CMK (cell line): ENCODE measurements around the gene CMSS1.
A peak's percentile ranks its signal among the peaks of the same experiment; 100 is the strongest.

Experiments used
- DNase-seq: peaks from one replicate; pipeline ENCODE4 v3.0.0-alpha.2; 2010; ENCODE audit warnings: low read depth

Gene CMSS1

DNA sequence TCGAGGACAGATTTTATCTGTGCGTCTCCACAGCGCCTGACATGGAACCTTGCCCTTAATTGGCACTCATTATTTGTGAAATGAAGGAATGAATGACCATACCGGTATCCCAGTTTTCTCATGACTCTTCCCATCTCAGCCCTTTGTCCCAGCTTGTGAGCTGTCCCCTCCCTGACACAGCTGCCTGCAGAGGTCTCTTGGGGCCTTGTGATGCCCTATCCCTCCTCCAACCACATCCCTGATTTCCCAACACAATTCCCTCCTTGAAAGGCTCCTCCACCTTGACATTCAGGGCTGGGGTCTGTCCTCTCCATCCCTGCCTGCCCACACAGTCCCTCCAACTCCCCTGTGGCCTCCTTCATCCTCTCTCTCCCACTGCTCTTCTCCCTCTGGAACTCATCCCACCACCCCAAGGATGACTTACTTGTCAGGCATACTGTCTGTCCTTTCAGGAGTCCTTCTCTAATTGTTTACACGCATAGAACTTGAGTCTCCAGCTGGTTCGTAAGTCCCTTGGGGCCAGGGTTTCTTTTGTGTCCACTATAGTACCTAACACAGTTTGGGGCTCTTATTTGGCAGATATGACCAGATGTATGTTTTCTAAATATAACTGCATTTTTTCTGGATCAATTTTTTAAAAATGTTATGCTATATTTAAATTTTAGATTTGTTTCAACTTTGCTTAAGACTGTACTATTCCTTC lies 332.2 kb downstream of the CMSS1 start:
- DNase-seq, result no peak

DNA sequence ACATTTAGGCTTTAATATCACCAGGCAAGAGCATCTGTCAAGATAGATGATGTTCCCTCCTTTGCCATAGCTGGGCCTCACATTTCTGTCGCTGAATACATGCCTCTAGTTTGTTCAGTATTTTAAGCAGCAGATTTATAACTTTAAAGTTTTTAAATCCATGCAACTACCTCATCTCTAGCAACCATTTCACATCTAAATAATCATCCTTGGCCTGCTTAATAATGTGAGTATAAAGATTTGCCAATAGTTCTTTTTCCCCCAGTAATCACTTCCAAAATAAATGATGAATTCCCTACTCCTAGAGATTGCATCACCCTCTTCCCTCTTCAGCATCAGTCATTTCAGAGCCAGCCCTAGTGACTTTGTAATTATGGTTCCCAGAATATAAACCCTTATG lies 332.8 kb downstream of the CMSS1 start:
- no peak for DNase-seq

DNA sequence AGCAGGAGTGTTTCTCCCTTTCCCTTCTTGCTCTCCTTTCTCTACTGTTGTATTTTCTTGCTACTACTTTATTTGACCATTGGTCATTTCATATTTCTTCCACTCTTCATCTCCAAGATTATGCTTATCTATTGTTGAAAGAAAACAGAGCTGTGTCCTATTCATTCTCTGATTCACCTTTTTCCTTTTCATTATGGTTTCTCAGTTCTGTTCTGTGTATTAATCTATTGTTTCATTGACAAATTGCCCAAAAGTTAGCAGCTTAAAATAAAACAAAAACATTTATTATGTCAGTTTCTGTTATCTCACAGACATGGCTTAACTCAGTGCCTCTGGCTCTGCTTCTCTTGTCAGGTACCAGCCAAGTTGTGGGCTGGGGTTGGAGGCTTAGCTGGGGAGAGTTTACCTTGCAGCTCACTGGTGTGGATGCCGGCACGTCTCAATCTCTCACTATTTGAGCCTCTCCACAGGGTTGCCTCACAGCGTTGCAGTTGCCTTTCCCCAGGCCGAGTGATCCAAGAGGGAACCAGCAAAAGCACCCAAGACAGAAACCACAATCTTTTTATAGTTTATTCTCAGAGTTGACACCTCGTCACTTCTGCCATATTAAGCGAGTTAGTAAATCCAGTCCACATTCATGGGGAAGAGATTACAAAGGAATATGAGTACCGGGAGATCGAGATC lies 333.5 kb downstream of the CMSS1 start:
- no peak for DNase-seq

DNA sequence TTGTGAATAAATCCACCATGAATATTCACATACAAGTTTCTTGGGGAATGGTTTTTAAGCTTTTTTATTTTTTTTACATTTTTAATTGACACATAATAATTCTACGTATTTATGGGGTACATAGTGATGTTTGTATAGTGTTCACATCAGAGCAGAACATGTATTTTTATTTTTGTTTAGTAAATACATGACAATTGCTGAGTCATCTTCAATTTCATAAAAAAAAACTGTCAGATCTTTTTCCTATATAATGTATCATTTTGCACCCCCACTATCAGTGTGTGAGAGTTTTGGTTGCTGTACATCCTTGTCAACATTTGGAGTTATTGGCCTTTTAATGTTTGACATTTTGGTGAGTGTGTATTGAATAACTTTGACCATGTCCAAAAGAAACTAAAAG lies 336.5 kb downstream of the CMSS1 start:
- no peak for DNase-seq

DNA sequence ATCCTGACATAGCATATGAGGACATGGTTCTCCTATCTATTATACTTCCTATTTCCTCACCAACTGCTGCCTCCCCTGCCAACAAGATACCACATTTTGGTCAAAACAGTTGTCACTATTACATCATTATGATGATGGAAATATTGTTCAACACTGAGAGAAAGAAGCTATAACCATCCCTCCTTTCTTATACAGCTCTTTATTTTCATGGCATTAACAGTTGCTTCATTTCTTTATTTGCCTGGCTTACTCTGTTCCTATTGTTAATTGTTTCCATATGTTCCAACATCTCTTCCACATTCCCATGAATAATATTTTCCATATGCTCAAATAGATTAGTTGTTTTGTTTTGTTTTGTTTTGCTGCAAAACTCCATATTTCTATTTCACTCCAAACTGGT lies 337.5 kb downstream of the CMSS1 start:
- peak; percentile 27 for DNase-seq

DNA sequence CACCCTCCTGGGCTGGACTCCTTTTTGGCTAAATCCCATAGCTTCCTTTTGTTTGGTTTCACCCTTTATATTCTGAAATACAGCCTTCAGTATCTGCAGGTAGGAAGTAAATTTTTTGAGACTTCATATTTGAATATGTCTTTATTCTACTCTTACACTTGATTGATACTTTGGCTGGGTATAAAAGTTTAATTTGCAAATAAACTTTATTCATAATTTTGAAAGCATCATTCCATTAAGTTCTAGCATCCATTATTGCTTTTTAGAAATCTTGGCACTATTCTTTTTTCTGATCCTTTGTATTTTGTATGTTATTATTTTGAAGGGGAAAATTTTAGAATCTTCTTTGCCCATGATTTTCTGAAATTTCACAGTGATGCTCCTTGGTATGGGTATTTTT lies 337.9 kb downstream of the CMSS1 start:
- DNase-seq, result no peak

DNA sequence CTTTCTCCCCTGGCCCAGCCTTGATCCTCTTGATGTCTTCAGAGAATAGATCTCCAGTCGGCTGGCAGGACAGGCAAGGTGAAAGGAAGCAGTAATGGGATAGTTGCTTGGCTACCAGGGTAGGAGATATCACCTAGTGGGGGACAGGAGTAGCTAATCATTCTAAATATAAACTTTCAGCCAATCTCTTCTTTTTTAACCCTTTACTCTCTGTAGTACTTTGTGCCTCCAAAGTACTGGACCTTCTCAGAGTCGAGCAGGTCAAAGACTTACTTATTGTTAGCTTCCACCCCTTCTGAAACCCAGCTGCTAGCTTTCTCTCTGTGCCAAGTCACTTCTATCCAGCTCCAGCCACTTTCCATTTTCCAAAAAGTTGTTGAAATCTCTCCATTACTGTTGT lies 340.0 kb downstream of the CMSS1 start:
- no peak for DNase-seq

DNA sequence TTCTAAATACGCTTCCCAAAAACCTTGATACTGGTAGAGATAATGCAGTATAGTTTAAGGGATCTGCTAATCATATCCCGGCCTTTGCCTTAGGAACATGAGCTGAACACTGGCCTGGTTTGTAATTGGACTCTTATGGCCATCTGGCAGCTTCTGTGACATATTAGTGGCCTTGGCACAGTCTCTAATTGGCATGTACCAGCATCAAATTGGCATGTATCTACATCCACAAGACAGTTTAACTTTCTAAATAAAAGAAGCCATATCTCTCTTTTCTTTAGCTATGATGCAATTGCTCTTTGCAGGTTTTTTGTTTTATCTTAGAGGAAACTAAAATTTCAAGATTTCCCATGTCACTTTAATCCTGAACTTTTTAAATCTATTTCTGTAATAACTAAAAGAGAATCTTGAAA lies 341.3 kb downstream of the CMSS1 start:
- no peak for DNase-seq

DNA sequence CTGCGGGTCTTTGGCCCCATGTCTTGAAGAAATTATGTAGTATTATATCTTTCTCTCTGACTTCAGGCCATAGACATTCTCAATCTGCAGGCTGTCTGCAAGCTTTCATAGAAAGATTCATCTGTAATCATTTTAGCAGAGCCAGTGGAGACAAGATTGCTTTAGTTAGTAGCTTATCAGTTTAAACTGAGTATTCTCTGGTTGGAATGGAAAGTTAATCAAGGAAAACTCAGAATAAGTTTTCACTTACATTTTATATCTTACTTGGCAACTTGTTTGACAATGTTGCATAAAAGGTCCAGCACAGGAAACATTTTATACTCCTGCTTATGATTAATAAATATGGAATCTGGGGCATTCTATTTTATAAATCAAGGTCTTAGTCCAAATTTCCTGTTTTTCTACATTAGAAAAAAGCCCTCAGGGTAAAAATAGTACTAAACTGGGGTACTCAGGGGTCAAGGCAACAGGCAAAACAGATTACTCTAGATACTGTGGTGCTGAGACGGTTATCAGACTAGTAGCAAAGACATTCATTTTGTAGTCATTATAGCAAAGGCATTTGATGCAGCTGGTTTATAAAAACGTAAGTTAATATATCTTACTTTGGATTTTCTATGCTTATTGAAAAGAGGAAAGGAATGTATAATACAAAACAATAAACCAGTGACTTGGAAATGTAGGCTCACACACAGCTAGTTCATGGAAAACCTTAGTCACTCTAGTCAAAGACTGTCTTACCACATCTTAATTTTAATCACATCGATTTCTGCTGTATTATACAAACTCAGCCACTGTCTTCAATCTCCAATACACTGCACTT lies 341.9 kb downstream of the CMSS1 start:
- DNase-seq, result no peak

DNA sequence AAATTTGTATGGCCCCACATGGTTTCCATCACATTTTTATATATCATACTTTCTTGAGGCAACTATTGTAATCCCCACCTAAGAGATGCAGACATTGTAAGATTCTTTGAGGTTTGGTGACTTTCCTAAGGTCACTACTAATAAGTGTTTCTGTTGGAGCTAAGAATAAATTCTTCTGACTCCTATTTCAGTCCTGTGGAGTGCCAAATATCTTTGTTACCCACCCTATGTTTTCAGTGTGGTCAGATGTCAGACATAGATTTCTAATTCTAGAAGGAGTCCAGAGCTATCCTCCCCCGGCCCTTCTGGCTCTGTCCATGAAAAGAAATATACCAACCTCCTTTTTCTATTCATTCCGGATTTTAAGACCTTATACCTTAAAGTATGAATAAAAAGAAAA lies 342.9 kb downstream of the CMSS1 start:
- no peak for DNase-seq

DNA sequence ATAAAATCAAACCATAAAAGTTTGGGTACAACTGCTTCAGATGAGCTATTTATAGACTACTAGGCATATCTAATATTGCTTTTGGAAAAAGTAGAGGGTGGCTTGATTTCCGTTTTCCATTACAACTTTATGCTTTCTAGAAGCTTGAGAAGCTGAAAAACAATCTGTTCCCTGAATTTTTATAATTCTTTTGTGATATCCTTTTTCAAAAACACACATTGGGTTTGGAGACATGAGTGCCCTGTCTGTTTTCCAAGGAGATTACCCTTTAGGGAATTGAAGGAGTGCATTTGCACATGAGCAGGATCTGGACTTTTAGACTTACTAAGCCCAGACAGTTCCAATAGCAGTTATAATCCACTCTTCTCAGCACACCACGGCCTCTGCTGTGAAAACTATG lies 346.1 kb downstream of the CMSS1 start:
- DNase-seq, result no peak

DNA sequence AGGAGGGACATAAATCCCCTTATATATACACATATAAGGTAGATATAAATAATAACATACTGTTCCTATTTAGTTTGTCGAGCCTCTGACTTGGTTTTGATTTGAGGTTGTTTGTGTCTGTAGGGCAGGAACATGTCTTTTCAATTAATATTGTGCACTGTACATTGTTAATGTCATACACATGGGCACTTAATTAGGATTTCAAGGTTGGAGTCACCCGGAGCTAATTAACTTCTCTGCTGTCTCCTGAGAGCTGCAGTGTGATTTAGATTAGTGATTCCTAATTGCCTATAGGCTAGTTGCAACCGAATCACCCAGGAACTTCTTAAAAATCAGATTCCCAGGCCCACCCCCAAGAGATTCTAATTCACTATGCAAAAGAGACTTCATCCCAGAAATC lies 347.1 kb downstream of the CMSS1 start:
- DNase-seq, result no peak

DNA sequence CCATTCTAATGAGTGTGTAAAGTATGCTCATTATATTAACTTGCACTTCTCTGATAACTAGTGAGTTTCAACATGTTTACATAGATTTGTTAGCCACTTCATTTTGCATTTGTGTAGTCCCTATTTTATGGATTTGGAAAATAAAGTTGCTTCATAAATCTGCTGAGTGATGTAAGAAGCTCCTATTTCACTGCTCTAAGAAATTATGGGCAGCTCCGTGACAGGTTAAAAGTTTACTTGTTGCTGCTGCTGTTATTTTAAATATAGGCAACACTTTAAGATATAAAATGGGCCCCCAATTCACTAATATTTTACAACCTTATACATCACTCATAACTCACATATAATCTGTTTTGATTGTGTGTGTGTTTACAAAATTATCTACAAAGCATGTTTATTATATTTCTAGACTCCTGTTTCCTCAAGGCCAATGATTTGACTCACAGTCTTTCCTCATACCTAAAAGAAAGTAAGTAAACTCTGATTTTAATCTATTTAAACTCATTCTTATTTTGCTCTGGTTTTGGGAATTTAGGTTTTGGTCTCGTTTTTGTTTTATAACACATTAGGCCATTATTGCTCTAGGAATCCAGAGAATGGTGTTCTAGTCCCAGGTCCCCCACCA lies 348.4 kb downstream of the CMSS1 start:
- no peak for DNase-seq

DNA sequence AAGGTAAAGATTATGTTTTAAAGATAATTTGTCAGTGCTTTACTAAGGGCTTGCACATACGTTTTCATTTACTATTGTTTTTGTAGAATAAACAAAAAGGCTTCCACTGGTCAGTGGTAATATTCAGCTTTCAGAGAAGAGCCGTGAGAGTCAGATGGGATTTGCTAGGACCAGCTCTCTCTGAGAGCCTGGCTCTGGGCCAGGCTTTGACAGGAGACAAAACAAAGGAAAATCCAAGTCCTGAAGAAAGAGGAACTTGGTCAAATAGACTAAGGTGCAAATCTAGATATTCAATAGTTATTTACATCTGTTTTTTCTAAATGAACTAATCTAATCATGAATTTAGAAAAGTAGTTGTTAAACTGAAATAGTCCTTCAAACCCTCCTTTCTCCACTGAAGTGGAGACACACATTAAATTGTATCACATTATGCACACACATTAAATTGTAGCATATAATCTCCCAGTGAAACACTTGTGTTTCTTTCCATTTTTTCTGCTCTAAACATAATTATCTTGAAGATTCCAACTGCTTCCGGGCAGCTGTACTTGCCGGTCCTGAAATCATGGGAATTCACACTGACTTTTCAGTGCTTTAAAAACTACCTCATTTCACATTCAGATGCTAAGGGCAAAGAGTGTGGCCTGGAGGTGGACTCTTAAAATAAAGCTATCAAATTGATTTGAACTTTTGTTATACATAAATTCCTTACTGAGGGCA lies 351.7 kb downstream of the CMSS1 start:
- no peak for DNase-seq

DNA sequence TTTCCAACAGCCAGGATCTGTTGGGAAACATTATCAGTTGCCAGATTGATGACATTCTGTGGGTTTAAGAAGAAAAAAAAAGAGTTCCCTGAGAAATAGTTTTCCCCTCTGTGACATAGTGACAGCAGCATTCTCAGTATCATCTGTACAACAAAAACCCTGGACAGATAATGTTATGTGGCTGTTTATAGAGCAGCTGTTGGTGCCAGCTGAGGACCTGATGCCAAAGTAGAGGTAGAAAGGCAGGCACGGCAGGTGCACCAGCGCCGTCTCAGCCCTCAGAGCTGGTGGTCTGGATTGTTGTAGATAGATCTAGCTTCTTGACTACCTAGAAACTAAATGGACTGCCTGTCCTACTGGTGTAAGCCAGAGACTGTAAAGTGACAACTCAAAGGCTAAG lies 352.8 kb downstream of the CMSS1 start:
- DNase-seq, result no peak

DNA sequence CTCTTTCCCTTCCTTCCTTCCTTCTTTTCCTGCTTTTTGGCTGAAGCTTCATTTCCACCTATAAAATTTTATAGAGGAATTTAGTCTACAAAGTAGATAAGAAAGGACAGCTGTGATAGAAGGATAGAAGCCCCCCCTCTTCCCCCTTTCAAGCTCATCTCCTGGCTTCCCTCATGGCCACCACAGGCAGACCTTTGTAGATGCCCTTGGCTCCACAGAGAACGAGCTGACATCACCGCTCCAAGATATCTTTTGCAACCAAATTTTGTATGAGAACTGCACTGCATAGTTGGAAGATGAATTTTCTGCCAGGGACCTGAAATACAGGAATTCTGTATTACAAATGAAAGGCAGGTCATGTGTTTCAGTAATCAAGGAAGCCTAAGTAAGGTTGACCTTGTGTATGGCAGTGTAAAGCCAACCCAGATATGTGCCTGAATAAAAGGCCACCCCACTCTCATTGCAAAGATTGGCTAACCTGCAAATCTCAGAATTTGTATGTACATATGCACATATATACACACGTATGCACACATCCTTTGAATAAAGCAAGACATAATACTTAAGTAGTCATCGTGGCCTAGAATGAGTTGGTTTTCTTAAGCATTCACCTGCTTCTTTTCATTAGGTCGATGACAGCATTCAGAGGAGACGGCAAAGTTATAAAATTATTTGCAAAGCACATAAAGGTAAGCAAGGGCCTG lies 353.7 kb downstream of the CMSS1 start:
- no peak for DNase-seq

DNA sequence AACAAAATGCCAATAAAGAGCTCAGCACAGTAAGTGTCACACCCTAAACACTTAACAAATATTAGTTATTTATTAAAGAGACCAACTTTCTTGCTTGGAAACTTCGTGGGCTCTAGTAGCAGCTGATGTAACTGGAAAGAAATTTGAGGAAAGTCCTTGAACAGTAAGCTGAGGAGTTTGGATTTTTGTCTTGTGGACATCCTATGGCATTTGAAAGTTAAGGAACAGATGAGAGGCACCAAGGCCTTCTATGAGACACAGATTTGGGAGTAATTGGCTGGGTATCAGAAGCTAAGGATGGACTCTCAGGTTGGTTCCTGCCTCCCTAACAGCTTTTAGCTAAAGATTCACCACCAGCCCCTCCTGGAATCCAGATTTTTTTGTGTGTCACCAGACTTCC lies 356.3 kb downstream of the CMSS1 start:
- no peak for DNase-seq

DNA sequence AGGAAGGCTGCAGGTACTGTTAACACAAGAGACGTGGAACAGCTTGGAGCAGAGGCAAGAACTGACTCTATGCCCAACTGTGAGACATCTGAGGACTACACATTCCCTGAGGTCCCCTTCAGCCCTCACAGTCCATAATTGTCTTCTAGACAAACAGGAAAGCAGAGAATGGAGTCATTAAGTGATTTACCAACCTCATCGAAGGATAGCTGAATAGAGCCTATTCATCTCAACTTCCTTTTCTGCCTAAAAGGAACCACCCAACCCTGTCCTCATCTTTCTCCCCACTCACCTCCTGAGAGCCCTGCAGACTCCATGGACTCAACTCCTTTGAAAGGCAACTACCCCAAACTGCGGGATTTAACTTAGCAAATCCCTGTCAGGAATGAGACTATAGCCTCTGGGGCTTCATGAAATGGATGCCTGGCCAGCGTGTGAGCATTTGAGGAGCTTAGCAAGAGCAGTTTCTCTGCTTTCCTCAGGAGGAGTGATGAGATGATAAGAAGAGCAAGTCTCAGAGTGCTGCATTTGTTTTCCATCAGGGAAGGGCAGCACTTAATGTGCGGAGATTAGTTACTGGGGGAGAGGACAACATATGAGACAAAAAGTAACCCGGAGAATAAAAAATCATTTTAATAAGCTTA lies 358.1 kb downstream of the CMSS1 start:
- no peak for DNase-seq

DNA sequence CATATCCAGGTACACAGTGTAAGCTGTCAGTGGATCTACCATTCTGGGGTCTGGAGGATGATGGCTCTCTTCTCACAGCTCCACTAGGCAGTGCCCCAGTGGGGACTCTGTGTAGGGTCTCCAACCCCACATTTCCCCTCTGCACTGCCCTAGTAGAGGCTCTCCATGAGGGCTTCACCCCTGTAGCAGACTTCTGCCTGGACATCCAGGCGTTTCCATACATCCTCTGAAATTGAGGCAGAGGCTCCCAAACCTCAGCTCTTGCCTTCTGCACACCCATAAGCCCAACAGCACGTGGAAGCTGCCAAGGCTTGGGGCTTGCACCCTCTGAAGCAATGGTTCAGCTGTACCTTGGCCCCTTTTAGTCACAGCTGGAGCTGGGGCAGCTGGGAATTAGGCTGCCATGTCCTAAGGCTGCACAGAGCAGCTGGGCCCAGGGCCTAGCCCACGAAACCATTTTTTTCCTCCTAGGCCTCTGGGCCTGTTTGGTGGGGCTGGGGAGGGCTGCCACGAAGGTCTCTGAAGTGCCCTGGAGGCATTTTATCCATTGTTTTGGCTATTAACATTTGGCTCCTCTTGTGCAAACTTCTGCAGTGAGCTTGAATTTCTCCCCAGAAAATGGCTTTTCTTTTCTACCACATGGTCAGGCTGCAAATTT lies 362.2 kb downstream of the CMSS1 start:
- no peak for DNase-seq

DNA sequence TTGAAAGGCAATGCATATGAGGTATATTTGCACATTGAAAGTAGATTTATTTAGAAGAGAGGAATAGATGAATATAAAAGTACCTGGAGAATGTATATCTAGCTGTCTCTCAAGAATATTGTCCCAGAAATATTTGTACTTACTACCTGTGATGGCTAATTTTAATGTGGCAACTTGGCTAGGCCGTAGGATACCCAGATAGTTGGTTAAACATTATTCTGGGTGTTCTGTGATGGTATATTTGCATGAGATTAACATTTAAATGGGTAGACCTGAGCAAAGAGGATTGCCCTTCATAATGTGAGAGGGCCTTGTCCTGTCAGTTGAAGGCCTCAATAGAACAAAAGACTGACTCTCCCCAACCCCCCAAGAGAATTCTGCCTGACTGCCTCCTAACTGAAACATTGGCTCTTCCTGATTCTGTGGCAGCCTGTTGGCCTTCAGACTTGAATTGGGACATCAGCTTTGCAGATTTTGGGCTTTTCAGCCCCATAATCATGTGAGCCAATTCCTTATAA lies 366.0 kb downstream of the CMSS1 start:
- DNase-seq, result no peak
